Measurements from ENCODE around the gene PLAAT3.
"Not testable (repeated sequence)": the region's sequence is repeated elsewhere in the genome, so short reads cannot be mapped to it uniquely, and the experiment has no call there.

PLAAT3 gene

GRCh38 chr11:63534895-63535461 is 79.3 kb downstream of the PLAAT3 start:
- DNase-seq (ENCODE audit: low read depth) = no peak
- no peak for TF ChIP-seq CTCF (IDR thresholded peaks at IDR 0.05; ENCODE audit: insufficient read depth, low read depth, low read length, missing control alignments)
- no peak overlapping the region for H3K4me3 ChIP-seq (ENCODE audit: low read length)

- no peak for TF ChIP-seq CTCF (IDR thresholded peaks at IDR 0.05; ENCODE audit: insufficient read depth, low read depth, low read length, missing control alignments)
- no peak overlapping the region for H3K4me3 ChIP-seq (ENCODE audit: low read length)
- no peak for DNase-seq (ENCODE audit: low read depth)
These were observed 80.2 kb downstream of the PLAAT3 start for GRCh38 chr11:63534076-63534475.

GRCh38 chr11:63532799-63533475 is 81.3 kb downstream of the PLAAT3 start:
- no peak for TF ChIP-seq CTCF (IDR thresholded peaks at IDR 0.05; ENCODE audit: insufficient read depth, low read depth, low read length, missing control alignments)
- DNase-seq (ENCODE audit: low read depth) = no peak
- no peak overlapping the region for H3K4me3 ChIP-seq (ENCODE audit: low read length)

DNA sequence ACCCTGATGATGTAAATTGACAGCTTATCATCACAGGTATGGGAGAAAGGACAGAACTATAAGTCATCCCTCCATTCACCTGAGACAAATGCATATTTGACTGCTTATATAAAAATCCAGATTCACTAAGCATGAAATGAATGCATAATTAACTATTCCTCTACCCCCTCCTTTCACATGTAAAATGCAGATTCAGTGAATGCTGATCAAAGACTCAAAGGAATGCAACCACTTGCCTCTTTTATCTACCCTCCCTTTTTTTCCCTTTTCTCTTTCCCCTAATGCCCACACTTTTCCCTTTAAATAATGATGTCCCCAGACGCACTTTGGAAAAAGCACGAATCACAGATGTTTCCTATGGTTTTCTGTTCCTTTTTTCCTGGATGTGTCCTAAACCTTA is 82.1 kb downstream of the PLAAT3 start:
- DNase-seq (ENCODE audit: low read depth) = no peak
- no peak for TF ChIP-seq CTCF (IDR thresholded peaks at IDR 0.05; ENCODE audit: insufficient read depth, low read depth, low read length, missing control alignments)
- no peak overlapping the region for H3K4me3 ChIP-seq (ENCODE audit: low read length)

- not testable (repeated sequence) for H3K4me3 ChIP-seq (ENCODE audit: low read length)
- DNase-seq (ENCODE audit: low read depth) = peak; percentile 58
These were observed 83.0 kb downstream of the PLAAT3 start for GRCh38 chr11:63531074-63531792.

DNA sequence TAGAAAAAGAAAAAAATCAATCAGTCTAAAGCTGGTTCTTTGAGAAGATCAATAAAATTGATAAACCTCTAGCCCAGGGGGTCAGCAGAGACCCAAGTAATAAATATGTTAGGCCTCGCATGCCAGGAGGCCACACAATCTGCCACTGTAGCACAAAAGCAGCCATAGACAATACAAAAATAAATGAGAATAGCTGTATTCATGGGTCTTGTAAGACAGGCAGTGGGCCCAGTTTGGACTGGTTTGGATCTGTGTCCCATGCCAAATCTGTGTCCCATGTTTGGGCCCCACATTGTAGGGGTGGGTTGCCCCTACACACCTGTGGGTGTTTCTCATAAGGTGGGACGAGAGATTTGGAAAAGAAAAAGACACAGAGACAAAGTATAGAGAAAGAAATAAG is 84.2 kb downstream of the PLAAT3 start:
- TF ChIP-seq CTCF (IDR thresholded peaks at IDR 0.05; ENCODE audit: insufficient read depth, low read depth, low read length, missing control alignments) = no peak
- DNase-seq (ENCODE audit: low read depth) = no peak
- no peak overlapping the region for H3K4me3 ChIP-seq (ENCODE audit: low read length)

DNA sequence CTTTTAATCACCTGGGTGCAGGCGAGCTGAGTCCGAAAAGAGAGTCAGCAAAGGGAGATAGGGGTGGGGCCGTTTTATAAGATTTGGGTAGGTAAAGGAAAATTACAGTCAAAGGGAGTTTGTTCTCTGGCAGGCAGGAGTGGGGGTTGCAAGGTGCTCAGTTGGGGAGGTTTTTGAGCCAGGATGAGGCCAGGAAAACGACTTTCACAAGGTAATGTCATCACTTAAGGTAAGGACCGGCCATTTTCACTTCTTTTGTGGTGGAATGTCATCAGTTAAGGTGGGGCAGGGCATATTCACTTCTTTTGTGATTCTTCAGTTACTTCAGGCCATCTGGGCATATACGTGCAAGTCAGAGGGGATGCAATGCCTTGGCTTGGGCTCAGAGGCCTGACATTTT is 84.9 kb downstream of the PLAAT3 start:
- H3K4me3 ChIP-seq (ENCODE audit: low read length); DNase-seq (ENCODE audit: low read depth): not testable (repeated sequence)

- not testable (repeated sequence) for DNase-seq (ENCODE audit: low read depth); H3K4me3 ChIP-seq (ENCODE audit: low read length)
These were observed 85.4 kb downstream of the PLAAT3 start for GRCh38 chr11:63528729-63529278.

- not testable (repeated sequence) for DNase-seq (ENCODE audit: low read depth); H3K4me3 ChIP-seq (ENCODE audit: low read length)
These were observed 86.1 kb downstream of the PLAAT3 start for GRCh38 chr11:63528156-63528555.
